ENCODE data around the gene ERBB2.
A peak's percentile ranks its signal among the peaks of the same experiment; 100 is the strongest.

ERBB2 gene

DNA sequence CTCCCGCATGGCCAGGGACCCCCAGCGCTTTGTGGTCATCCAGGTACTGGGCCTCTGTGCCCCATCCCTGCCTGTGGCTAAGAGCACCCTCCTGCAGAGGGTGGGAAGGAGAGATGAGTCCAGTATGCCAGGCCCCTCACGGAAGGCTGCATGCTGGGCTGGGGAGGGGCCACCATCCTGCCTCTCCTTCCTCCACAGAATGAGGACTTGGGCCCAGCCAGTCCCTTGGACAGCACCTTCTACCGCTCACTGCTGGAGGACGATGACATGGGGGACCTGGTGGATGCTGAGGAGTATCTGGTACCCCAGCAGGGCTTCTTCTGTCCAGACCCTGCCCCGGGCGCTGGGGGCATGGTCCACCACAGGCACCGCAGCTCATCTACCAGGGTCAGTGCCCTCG is 26.8 kb downstream of the ERBB2 start:
- no peak for DNase-seq (ENCODE audit: low spot score)

DNA sequence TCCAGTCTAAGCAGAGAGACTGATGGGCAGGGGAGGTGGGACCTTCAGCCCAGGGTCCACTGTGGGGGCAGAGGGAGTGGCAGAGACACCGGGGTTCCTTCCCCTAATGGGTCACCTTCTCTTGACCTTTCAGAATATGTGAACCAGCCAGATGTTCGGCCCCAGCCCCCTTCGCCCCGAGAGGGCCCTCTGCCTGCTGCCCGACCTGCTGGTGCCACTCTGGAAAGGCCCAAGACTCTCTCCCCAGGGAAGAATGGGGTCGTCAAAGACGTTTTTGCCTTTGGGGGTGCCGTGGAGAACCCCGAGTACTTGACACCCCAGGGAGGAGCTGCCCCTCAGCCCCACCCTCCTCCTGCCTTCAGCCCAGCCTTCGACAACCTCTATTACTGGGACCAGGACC is 27.7 kb downstream of the ERBB2 start:
- no peak for DNase-seq (ENCODE audit: low spot score)

DNA sequence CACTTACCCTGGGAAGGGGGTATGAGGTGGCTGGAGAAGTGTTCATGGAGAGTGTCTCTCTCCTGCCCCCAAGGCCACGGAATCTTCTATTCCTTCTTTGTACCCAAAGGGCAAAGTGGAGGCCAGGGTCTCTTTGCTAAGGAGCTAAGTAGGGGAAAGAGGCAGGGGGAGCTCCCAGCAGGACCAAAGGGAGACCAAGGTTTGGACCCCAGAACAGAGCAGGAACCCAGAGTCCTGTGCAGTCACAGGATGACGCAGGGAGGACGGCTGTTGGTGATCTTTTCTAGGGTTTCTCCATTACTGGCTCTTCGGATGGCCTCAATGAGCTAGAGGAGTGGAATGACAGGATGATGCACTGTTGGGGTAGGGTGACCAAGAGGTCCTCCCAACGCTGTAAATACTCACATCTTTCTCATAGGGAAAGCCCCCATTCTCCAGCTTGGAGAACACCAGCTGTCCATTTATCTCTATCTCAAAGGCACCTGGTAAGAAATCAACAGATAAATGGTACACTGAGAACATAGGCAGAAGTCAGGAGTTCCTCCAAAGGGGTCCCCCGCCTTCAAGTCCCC is 29.5 kb downstream of the ERBB2 start:
- no peak for DNase-seq (ENCODE audit: low spot score)

DNA sequence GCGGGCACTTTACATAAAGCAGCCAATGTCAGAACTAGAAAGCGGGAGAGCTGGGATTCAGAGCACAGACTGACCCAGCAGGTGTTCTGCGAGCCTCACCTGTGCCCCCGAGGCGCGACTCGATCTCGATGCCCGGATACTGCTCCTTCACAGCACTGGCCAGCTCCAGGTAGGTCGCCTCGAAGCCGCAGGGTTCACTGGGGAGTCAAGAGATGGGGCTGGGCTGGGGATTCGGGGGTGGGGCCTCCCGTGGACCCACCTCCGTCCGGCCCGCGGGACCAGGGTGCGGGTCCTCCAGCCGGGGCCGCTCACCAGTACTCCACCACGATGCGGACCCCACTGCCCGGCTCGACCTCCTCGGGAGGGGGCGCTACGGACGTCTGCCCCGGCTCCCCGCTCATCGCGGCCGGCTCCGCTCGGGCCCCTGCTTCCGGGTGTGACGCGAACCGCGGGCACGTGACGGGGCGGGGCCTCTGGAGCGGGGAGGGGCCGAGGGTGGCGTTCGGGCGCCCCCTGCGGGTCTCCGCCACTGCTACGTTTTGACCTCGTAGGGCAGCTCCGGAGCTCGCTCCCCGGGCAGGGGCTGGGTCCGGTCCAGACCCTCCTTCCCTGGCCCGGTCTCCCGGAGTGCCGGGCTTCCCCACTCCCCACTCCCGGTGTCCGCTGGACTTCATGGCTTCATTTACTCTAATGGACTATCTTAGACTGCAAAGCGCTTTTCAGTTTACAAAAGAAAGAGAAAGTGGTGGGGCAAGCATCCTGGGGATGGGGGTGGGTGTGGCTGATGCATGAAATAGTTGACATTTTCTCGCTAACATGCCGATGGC is 30.4 kb downstream of the ERBB2 start, which contains the start of gene MIEN1:
TSS of gene MIEN1 (minus strand) at position 438 of the 827 bp plus-strand sequence. CDS start at position 401, 37 bp downstream.
- DNase-seq (ENCODE audit: low spot score), result peak; percentile 99

DNA sequence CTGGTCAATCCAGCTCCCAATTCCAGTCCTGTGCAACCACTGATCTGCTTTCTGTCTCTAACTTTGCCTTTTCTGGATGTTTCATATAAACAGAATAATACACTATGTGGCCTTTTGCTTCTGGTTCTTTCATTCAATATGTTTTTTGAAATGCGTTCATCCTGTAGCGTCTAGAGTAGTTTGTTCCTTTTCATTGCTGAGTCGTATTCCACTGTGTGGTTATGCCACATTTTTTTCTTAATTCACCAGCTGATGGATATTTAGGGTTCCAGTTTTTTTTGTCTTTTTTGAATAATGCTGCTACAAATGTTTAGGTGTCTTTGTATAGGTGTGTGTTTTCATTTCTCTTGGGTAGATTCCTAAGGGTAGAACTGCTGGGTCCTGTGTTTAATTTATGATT is 32.7 kb downstream of the ERBB2 start:
- DNase-seq (ENCODE audit: low spot score), result no peak

- DNase-seq (ENCODE audit: low spot score), result no peak
Observed at GRCh38 chr17:39735882-39736281, 36.0 kb downstream of the ERBB2 start.

DNA sequence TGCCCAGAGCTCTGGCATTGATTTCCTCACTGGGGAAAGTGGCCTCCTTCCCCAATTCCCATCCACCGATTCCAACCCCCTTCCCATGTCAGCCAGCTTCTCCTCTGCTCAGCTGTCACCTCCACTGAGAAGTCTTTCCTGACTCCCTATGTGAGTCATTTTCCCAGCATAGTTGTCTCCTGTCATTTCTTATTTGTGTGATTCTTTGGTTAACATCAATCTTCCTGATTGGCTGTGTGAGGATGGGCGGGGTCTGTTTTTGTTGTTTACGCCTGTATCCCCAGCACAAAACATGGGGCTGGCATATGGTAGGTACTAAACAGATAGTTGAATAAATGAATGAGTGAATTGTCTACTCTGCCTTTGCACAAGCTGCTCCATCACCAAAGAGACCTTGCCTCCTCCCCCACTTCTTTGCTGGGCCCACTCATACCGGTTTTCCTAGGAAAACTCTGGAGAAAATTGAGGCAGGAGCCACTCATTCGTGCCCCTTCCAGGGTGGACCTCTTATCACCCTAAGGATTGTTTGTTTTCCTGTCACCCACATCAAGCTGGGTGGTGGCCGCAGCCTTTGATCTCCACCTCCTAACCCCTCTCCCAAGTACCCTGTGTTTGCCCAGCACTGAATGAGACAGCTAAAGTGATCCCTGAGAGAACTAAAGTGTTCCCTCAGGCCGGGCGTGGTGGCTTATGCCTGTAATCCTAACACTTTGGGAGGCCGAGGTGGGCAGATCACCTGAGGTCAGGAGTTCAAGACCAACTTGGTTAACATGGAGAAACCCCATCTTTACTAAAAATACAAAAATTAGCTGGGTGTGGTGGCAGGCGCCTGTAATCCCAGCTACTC is 36.7 kb downstream of the ERBB2 start:
- DNase-seq (ENCODE audit: low spot score), result no peak

GRCh38 chr17:39737206-39737759 is 37.4 kb downstream of the ERBB2 start:
- DNase-seq (ENCODE audit: low spot score), result no peak

- peak; percentile 87 for DNase-seq (ENCODE audit: low spot score)
Observed at GRCh38 chr17:39737760-39738567, 38.1 kb downstream of the ERBB2 start, which contains the start of gene GRB7. Gene GRB7, plus strand, starts transcription at chr17:39737938. Its CDS starts 4,364 bp downstream, at chr17:39742302.

GRCh38 chr17:39738568-39738901 is 38.7 kb downstream of the ERBB2 start:
- DNase-seq (ENCODE audit: low spot score), result peak; percentile 76

DNA sequence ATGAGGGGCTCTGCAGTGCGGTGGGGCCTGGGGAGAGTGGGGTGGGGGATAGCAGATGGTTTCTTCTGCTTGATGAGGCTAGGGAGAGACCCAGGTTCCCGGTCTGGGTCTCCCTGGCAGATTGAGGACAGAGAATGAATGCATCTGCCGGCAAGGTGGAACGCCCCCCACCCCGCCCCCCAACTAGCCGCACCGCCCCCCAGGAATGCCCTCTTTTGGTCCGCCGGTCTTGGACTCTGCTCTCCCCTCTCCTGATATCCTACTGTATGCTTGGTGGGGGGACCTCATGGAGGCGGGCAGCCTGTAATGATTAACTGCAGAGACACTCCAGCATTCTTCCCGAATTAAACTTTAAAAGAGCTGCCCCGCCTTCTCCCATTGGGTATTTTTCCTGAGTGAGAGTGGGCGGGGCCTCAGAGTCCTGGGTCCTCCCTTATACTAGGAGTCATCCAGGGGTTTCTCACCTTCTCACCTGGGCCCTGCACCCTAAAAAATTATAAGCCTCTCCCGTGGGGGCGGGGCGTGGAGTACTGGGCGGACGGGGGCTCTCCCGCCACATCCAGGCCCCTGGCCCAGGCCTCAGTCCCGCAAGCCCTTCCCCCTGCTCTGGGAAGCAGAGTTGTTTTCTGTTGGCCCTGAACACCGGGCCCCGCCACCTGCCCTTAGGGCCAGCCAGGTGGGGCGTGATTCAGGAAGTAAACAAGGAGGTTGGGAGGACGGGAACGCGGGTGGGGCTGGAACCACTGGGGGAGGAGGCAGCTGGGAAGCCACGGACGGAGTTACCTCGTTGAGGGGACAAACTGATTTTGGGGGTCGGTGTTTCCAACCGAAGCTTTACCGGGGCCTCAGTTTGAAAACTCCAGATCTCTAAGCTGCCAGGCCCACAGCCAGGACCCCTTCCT is 39.4 kb downstream of the ERBB2 start:
- no peak for DNase-seq (ENCODE audit: low spot score)

- no peak for DNase-seq (ENCODE audit: low spot score)
Observed at GRCh38 chr17:39739885-39740356, 40.1 kb downstream of the ERBB2 start.

GRCh38 chr17:39740357-39741111 is 40.7 kb downstream of the ERBB2 start:
- DNase-seq (ENCODE audit: low spot score), result peak; percentile 76

DNA sequence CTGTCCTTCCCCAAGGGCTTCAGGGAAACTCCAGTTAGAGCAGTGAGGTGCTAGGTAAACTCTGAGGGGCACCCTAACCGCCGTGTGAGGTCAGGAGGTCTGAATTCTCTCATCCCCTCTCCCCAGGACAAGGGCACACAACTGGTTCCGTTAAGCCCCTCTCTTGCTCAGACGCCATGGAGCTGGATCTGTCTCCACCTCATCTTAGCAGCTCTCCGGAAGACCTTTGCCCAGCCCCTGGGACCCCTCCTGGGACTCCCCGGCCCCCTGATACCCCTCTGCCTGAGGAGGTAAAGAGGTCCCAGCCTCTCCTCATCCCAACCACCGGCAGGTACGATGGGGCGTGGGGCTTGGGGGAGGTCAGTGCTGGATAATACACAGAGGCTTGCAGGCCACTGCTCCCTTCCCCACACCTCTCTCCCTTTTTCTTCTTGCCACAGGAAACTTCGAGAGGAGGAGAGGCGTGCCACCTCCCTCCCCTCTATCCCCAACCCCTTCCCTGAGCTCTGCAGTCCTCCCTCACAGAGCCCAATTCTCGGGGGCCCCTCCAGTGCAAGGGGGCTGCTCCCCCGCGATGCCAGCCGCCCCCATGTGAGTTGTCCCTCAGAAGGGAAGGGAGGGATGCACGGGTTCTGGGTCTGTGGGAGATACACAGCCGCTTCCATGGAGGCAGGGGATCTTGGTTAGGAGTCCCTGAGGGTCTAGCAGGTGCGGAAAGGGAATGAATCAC is 42.4 kb downstream of the ERBB2 start:
- DNase-seq (ENCODE audit: low spot score), result no peak

DNA sequence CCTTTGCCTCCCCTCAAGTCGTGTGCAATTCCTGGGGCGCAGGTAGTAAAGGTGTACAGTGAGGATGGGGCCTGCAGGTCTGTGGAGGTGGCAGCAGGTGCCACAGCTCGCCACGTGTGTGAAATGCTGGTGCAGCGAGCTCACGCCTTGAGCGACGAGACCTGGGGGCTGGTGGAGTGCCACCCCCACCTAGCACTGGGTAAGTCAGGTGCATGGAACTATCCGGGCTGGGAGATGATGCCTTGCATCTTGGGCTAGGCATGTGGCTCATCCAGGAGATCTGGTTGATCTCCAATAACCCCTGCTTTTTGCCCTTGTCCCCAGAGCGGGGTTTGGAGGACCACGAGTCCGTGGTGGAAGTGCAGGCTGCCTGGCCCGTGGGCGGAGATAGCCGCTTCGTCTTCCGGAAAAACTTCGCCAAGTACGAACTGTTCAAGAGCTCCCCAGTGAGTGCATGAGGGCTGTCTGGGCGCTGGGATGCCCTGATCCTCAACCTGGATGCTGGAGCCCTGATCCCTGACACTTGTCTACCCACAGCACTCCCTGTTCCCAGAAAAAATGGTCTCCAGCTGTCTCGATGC is 43.1 kb downstream of the ERBB2 start:
- DNase-seq (ENCODE audit: low spot score), result no peak

- DNase-seq (ENCODE audit: low spot score), result no peak
Observed at GRCh38 chr17:39744075-39744835, 44.4 kb downstream of the ERBB2 start.

- DNase-seq (ENCODE audit: low spot score), result no peak
Observed at GRCh38 chr17:39744836-39745215, 45.0 kb downstream of the ERBB2 start.
